Measurements from ENCODE around the gene NDRG4.

NDRG4 gene

GRCh38 chr16:58556678-58557077 lies 56.7 kb downstream of the NDRG4 start:
- DNase-seq: no peak
